HG02642 (cell line): ENCODE measurements around the gene CXCL13.
"Not testable (repeated sequence)": the region's sequence is repeated elsewhere in the genome, so short reads cannot be mapped to it uniquely, and the experiment has no call there.

Experiments used
- ATAC-seq: cut with Tn5 transposase; IDR thresholded peaks from one replicate; pipeline ENCODE4 v1.9.1; 2021; ENCODE audit warnings: mild to moderate bottlenecking; ENCODE audit not compliant: unreplicated experiment, poor library complexity

Gene CXCL13

GRCh38 chr4:77605210-77605902 is at the start of gene CXCL13:
TSS of gene CXCL13 (plus strand) at chr4:77605820. CDS start at chr4:77605866, 46 bp downstream.
- no peak for ATAC-seq

GRCh38 chr4:77560170-77560569 is 45.5 kb upstream of the CXCL13 start:
- no peak for ATAC-seq

GRCh38 chr4:77561720-77562119 is 43.9 kb upstream of the CXCL13 start:
- ATAC-seq, result not testable (repeated sequence)

- no peak for ATAC-seq
These were observed 41.4 kb upstream of the CXCL13 start for GRCh38 chr4:77564231-77564630.

GRCh38 chr4:77566148-77566547 is 39.5 kb upstream of the CXCL13 start:
- no peak for ATAC-seq

- ATAC-seq, result no peak
These were observed 38.1 kb upstream of the CXCL13 start for GRCh38 chr4:77567549-77567948.

- ATAC-seq, result not testable (repeated sequence)
These were observed 35.0 kb upstream of the CXCL13 start for GRCh38 chr4:77570508-77571214.

- no peak for ATAC-seq
These were observed 29.3 kb upstream of the CXCL13 start for GRCh38 chr4:77576351-77576750.

- no peak for ATAC-seq
These were observed 27.5 kb upstream of the CXCL13 start for GRCh38 chr4:77578145-77578544.

GRCh38 chr4:77579406-77580076 is 26.1 kb upstream of the CXCL13 start:
- no peak for ATAC-seq

GRCh38 chr4:77581724-77582123 is 23.9 kb upstream of the CXCL13 start:
- ATAC-seq, result peak; percentile 68

GRCh38 chr4:77582156-77582555 is 23.5 kb upstream of the CXCL13 start:
- ATAC-seq, result no peak

- ATAC-seq, result no peak
These were observed 22.9 kb upstream of the CXCL13 start for GRCh38 chr4:77582711-77583110.

- ATAC-seq, result peak; percentile 98
These were observed 18.7 kb upstream of the CXCL13 start for GRCh38 chr4:77586951-77587383.

- no peak for ATAC-seq
These were observed 15.1 kb upstream of the CXCL13 start for GRCh38 chr4:77590482-77590881.

GRCh38 chr4:77591532-77591931 is 14.1 kb upstream of the CXCL13 start:
- ATAC-seq, result no peak

- ATAC-seq, result no peak
These were observed 12.5 kb upstream of the CXCL13 start for GRCh38 chr4:77593101-77593500.

- no peak for ATAC-seq
These were observed 11.6 kb upstream of the CXCL13 start for GRCh38 chr4:77593993-77594392.

- ATAC-seq, result no peak
These were observed 10.2 kb upstream of the CXCL13 start for GRCh38 chr4:77595364-77595973.

GRCh38 chr4:77599378-77599777 is 6.2 kb upstream of the CXCL13 start:
- no peak for ATAC-seq
